Measurements from ENCODE around the gene AGAP5. TPM values are rescaled to one million over a fixed set of nuclear protein-coding genes. Genes with fewer than 3 reads are reported as not detected.
A peak's percentile ranks its signal among the peaks of the same experiment; 100 is the strongest.
"Not testable (repeated sequence)": the region's sequence is repeated elsewhere in the genome, so short reads cannot be mapped to it uniquely, and the experiment has no call there.

Gene AGAP5
- total RNA-seq, 2 experiments from 2014 or later, result 8.1 to 9.3 TPM

- peaks cover 19% of the 10 kb centered on the region for H3K4me1 Mint-ChIP-seq
- no peak for DNase-seq
- peaks cover 9% of the 10 kb centered on the region for H3K36me3 Mint-ChIP-seq (ENCODE audit: low read depth)
- CTCF ChIA-PET, result interaction anchor here (1.2 to 3.9 kb wide), 4 partner anchors 12 to 202 kb away, joined by 3 to 31 read pairs (median 4); partner anchors contain the start of gene SEC24C
- peak overlapping the region; percentile 47 for H3K4me3 Mint-ChIP-seq
- no peaks in the 10 kb centered on the region for H3K27me3 Mint-ChIP-seq
- H3K9me3 Mint-ChIP-seq, result no peaks in the 10 kb centered on the region
- peak overlapping the region; percentile 16 for H3K27ac Mint-ChIP-seq
- POLR2A ChIA-PET, result interaction anchor here (1.3 to 6.8 kb wide), 6 partner anchors 12 to 236 kb away, joined by 3 to 164 read pairs (median 18); partner anchors contain the start of genes PPP3CB, SEC24C and ZSWIM8
Observed at GRCh38 chr10:73731588-73732375, 33.9 kb upstream of the AGAP5 start.

GRCh38 chr10:73730153-73730906 lies 32.4 kb upstream of the AGAP5 start:
- Mint-ChIP-seq H3K9me3 (no peaks in the 10 kb centered on the region), H3K27me3 (no peaks in the 10 kb centered on the region), H3K4me3 (peak overlapping the region; percentile 92), H3K4me1 (peaks cover 19% of the 10 kb centered on the region), H3K36me3 (ENCODE audit: low read depth) (peaks cover 20% of the 10 kb centered on the region), H3K27ac (peak overlapping the region; percentile 96)
- DNase-seq, result peak; percentile 94
- CTCF ChIA-PET, result interaction anchor here (0.6 to 3.9 kb wide), 7 partner anchors 13 to 317 kb away, joined by 3 to 31 read pairs (median 3); partner anchors contain the start of gene SEC24C
- POLR2A ChIA-PET, result interaction anchor here (0.6 to 6.8 kb wide), 17 partner anchors 10 to 483 kb away, joined by 3 to 164 read pairs (median 5); partner anchors contain the start of genes CHCHD1, DNAJC9, MRPS16 and NDST2

GRCh38 chr10:73729781-73730152 lies 31.9 kb upstream of the AGAP5 start:
- peaks cover 20% of the 10 kb centered on the region for H3K36me3 Mint-ChIP-seq (ENCODE audit: low read depth)
- H3K4me1 Mint-ChIP-seq, result peaks cover 19% of the 10 kb centered on the region
- peak; percentile 59 for DNase-seq
- H3K27ac Mint-ChIP-seq, result peak overlapping the region; percentile 96
- H3K4me3 Mint-ChIP-seq, result peak overlapping the region; percentile 92
- H3K9me3 Mint-ChIP-seq, H3K27me3 Mint-ChIP-seq: not testable (repeated sequence)
- ChIA-PET CTCF (interaction anchor here (0.7 to 3.9 kb wide), 4 partner anchors 14 to 79 kb away, joined by 3 to 31 read pairs (median 5); partner anchors contain the start of gene SEC24C), POLR2A (interaction anchor here (0.6 to 6.8 kb wide), 13 partner anchors 14 to 483 kb away, joined by 3 to 164 read pairs (median 8); partner anchors contain the start of genes CHCHD1, DNAJC9, MRPS16 and NDST2)

GRCh38 chr10:73723516-73723915 lies 25.6 kb upstream of the AGAP5 start:
- POLR2A ChIA-PET, result no interaction called here
- H3K4me3 Mint-ChIP-seq, result no peak overlapping the region
- no peak for DNase-seq
- peaks cover 51% of the 10 kb centered on the region for H3K36me3 Mint-ChIP-seq (ENCODE audit: low read depth)
- no peaks in the 10 kb centered on the region for H3K27me3 Mint-ChIP-seq
- H3K4me1 Mint-ChIP-seq, result peaks cover 5% of the 10 kb centered on the region
- H3K27ac Mint-ChIP-seq, result no peak overlapping the region
- CTCF ChIA-PET, result no interaction called here
- no peaks in the 10 kb centered on the region for H3K9me3 Mint-ChIP-seq

GRCh38 chr10:73720561-73720960 lies 22.7 kb upstream of the AGAP5 start:
- H3K9me3 Mint-ChIP-seq, H3K27me3 Mint-ChIP-seq, H3K4me3 Mint-ChIP-seq, H3K27ac Mint-ChIP-seq, H3K4me1 Mint-ChIP-seq, DNase-seq, CTCF ChIA-PET: not testable (repeated sequence)
- H3K36me3 Mint-ChIP-seq (ENCODE audit: low read depth), result peaks cover 56% of the 10 kb centered on the region
- POLR2A ChIA-PET, result interaction anchor here (1.1 kb wide), 1 partner anchor 10 kb away, joined by 3 read pairs; no protein-coding TSS in a partner anchor

- no peaks in the 10 kb centered on the region for H3K27me3 Mint-ChIP-seq
- peaks cover 50% of the 10 kb centered on the region for H3K36me3 Mint-ChIP-seq (ENCODE audit: low read depth)
- no peaks in the 10 kb centered on the region for H3K4me1 Mint-ChIP-seq
- DNase-seq, result no peak
- H3K9me3 Mint-ChIP-seq, result no peaks in the 10 kb centered on the region
- ChIA-PET POLR2A (no interaction called here), CTCF (interaction anchor here (1.3 kb wide), 1 partner anchor 54 kb away, joined by 3 read pairs; a partner anchor contains a TSS)
- H3K27ac Mint-ChIP-seq, result no peak overlapping the region
- H3K4me3 Mint-ChIP-seq, result no peak overlapping the region
Observed at GRCh38 chr10:73717556-73717955, 19.6 kb upstream of the AGAP5 start.

- POLR2A ChIA-PET, result no interaction called here
- Mint-ChIP-seq H3K4me3 (no peak overlapping the region), H3K9me3 (no peaks in the 10 kb centered on the region), H3K27me3 (no peaks in the 10 kb centered on the region), H3K27ac (no peak overlapping the region), H3K36me3 (ENCODE audit: low read depth) (peaks cover 47% of the 10 kb centered on the region), H3K4me1 (no peaks in the 10 kb centered on the region)
- no peak for DNase-seq
- CTCF ChIA-PET, result interaction anchor here (1.3 kb wide), 1 partner anchor 56 kb away, joined by 3 read pairs; a partner anchor contains a TSS
Observed at GRCh38 chr10:73716251-73716650, 18.3 kb upstream of the AGAP5 start.

GRCh38 chr10:73715179-73716156 lies 17.6 kb upstream of the AGAP5 start:
- POLR2A ChIA-PET, H3K27ac Mint-ChIP-seq, H3K4me1 Mint-ChIP-seq, DNase-seq, CTCF ChIA-PET, H3K27me3 Mint-ChIP-seq, H3K4me3 Mint-ChIP-seq, H3K9me3 Mint-ChIP-seq: not testable (repeated sequence)
- peaks cover 40% of the 10 kb centered on the region for H3K36me3 Mint-ChIP-seq (ENCODE audit: low read depth)

- H3K27me3 Mint-ChIP-seq, H3K9me3 Mint-ChIP-seq, H3K4me3 Mint-ChIP-seq, H3K4me1 Mint-ChIP-seq, POLR2A ChIA-PET, H3K27ac Mint-ChIP-seq, DNase-seq, CTCF ChIA-PET: not testable (repeated sequence)
- H3K36me3 Mint-ChIP-seq (ENCODE audit: low read depth), result peaks cover 40% of the 10 kb centered on the region
Observed at GRCh38 chr10:73714483-73714882, 16.6 kb upstream of the AGAP5 start.

- H3K27ac Mint-ChIP-seq, POLR2A ChIA-PET, CTCF ChIA-PET, H3K4me1 Mint-ChIP-seq, DNase-seq, H3K9me3 Mint-ChIP-seq, H3K27me3 Mint-ChIP-seq, H3K4me3 Mint-ChIP-seq: not testable (repeated sequence)
- H3K36me3 Mint-ChIP-seq (ENCODE audit: low read depth), result peaks cover 34% of the 10 kb centered on the region
Observed at GRCh38 chr10:73713912-73714311, 16.0 kb upstream of the AGAP5 start.

GRCh38 chr10:73711683-73712082 lies 13.8 kb upstream of the AGAP5 start:
- DNase-seq, H3K27ac Mint-ChIP-seq: not testable (repeated sequence)

GRCh38 chr10:73708122-73708521 lies 10.2 kb upstream of the AGAP5 start:
- POLR2A ChIA-PET, H3K27me3 Mint-ChIP-seq, H3K27ac Mint-ChIP-seq, H3K4me1 Mint-ChIP-seq, H3K9me3 Mint-ChIP-seq, DNase-seq, CTCF ChIA-PET, H3K4me3 Mint-ChIP-seq: not testable (repeated sequence)
- peaks cover 21% of the 10 kb centered on the region for H3K36me3 Mint-ChIP-seq (ENCODE audit: low read depth)

More at GRCh38 chr10:73711683-73712082, 13.8 kb upstream of the AGAP5 start:
- H3K27me3 Mint-ChIP-seq, H3K4me1 Mint-ChIP-seq, CTCF ChIA-PET, H3K4me3 Mint-ChIP-seq, POLR2A ChIA-PET, H3K9me3 Mint-ChIP-seq: not testable (repeated sequence)
- peaks cover 17% of the 10 kb centered on the region for H3K36me3 Mint-ChIP-seq (ENCODE audit: low read depth)

Measured in activated CD4-positive, alpha-beta memory T cell treated with anti-CD3 and anti-CD28 coated beads, Interleukin-2, amount 10 ng/mL, durations not matched to agents 7 days and 5 days (primary cell).